ENCODE data around the gene TNFRSF9.
"Not testable (repeated sequence)": the region's sequence is repeated elsewhere in the genome, so short reads cannot be mapped to it uniquely, and the experiment has no call there.

The TNFRSF9 gene

DNA sequence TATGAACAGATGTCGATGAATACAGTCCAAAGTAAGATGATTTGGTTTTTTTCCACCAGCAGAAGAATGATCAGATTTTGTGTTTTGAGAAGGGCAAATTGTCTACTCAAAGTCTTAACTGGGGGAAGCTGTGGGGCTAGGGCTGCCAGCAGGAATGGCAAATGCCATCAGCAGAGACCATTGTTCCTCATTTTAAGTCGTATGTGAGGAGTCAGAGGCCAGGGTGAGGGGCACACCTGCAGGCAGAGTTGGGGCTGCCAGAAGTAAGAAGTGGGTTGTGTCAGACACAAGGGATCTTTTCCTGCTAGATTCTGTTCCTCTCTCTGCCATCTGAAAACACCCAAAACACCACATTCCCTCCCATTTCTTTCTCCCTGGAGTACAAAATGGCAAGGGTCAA lies 29.6 kb upstream of the TNFRSF9 start:
- DNase-seq (ENCODE audit: low spot score in 2 of 2) (no peak), ATAC-seq (replicated peaks; ENCODE audit: extremely low read depth, poor library complexity, severe bottlenecking) (no peak)
- Mint-ChIP-seq H3K36me3 (ENCODE audit: insufficient read depth) (peaks cover 67% of the 10 kb centered on the region), H3K9me3 (no peaks in the 10 kb centered on the region), H3K27me3 (no peaks in the 10 kb centered on the region), H3K4me1 (peaks cover 36% of the 10 kb centered on the region), H3K4me3 (no peak overlapping the region), H3K27ac (ENCODE audit: low read depth) (no peak overlapping the region)

DNA sequence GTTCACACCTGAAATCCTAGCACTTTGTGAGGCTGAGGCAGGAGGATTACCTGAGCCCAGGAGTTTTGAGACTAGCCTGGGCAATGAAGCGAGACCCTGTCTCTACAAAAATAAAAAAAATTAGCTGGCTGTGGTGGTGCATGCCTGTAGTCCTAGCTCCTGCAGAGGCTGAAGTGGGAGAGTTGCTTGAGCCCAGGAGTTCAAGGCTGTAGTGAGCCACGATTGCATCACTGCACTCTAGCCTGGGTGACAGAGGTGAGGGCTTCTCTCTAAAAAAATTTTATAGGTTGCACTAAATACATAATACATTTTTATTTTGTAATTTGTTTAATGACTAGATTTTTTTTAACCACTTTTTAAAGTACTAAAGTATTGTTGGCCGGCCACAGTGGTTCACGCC lies 27.0 kb upstream of the TNFRSF9 start:
- ATAC-seq (replicated peaks; ENCODE audit: extremely low read depth, poor library complexity, severe bottlenecking) (no peak), DNase-seq (ENCODE audit: low spot score in 2 of 2) (no peak)
- Mint-ChIP-seq H3K4me1 (peaks cover 50% of the 10 kb centered on the region), H3K4me3 (no peak overlapping the region), H3K36me3 (ENCODE audit: insufficient read depth) (peaks cover 77% of the 10 kb centered on the region), H3K27ac (ENCODE audit: low read depth) (peak overlapping the region; percentile 59), H3K27me3 (no peaks in the 10 kb centered on the region), H3K9me3 (no peaks in the 10 kb centered on the region)

DNA sequence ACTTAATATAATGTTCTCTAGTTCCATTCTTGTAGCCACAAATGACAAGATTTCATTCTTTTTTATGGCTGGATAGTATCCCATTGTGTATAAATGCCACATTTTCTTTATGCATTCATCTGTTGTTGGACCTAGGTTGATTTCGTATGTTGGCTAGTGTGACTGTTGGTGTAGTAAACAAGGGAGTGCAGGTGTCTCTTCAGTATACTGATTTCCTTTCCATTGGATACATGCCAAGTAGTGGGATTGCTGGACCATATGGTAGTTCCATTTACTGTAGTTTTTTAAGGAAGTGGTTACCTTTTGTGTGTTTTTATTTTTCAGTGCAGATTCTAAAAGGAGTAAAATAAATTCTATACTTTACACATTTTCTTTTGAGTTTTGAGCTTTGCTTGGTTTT lies 26.6 kb upstream of the TNFRSF9 start:
- no peak for ATAC-seq (replicated peaks; ENCODE audit: extremely low read depth, poor library complexity, severe bottlenecking)
- H3K4me3 Mint-ChIP-seq: peak overlapping the region; percentile 17
- DNase-seq (ENCODE audit: low spot score in 2 of 2): no peak
- peaks cover 76% of the 10 kb centered on the region for H3K36me3 Mint-ChIP-seq (ENCODE audit: insufficient read depth)
- H3K4me1 Mint-ChIP-seq: peaks cover 53% of the 10 kb centered on the region
- no peaks in the 10 kb centered on the region for H3K9me3 Mint-ChIP-seq
- peak overlapping the region; percentile 59 for H3K27ac Mint-ChIP-seq (ENCODE audit: low read depth)
- H3K27me3 Mint-ChIP-seq: no peaks in the 10 kb centered on the region

DNA sequence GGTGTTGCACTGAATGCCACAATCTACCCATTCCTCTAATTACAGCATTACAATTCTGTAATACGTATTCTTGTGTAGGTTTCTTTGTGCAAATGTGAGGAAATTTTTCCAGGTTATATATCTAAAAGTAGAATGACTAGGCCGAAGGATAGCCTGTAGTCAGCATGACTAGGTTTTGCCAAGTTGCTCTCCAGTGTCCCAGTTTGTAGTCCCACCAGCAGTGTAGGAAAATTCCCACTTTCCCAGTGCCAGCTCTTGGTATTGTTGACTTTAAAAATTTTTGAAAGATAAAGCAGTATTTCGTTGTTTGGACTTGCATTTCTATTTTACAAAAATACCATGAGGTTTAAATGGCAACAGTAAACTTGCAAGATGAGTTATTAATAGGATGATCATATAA lies 23.8 kb upstream of the TNFRSF9 start:
- Mint-ChIP-seq H3K27me3 (no peaks in the 10 kb centered on the region), H3K36me3 (ENCODE audit: insufficient read depth) (peaks cover 67% of the 10 kb centered on the region), H3K4me1 (peaks cover 67% of the 10 kb centered on the region), H3K27ac (ENCODE audit: low read depth) (peak overlapping the region; percentile 99), H3K4me3 (no peak overlapping the region), H3K9me3 (no peaks in the 10 kb centered on the region)
- ATAC-seq (replicated peaks; ENCODE audit: extremely low read depth, poor library complexity, severe bottlenecking) (no peak), DNase-seq (ENCODE audit: low spot score in 2 of 2) (no peak)

DNA sequence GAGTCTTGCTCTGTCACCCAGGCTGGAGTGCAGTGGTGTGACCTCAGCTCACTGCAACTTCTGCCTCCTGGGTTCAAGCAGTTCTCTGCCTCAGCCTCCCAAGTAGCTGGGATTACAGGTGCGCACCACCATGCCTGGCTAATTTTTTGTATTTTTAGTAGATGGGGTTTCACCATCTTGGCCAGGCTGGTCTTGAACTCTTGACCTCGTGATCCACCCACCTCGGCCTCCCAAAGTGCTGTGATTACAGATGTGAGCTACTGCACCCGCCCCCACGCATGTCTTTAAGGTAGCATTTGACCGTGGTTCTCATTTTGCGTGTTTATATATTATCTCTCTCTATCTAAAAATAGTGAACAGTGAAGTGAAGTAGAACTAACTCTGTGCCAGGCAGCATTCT lies 23.2 kb upstream of the TNFRSF9 start:
- H3K9me3 Mint-ChIP-seq; DNase-seq (ENCODE audit: low spot score in 2 of 2); H3K27me3 Mint-ChIP-seq; ATAC-seq (replicated peaks; ENCODE audit: extremely low read depth, poor library complexity, severe bottlenecking): not testable (repeated sequence)
- Mint-ChIP-seq H3K27ac (ENCODE audit: low read depth) (peak overlapping the region; percentile 99), H3K4me1 (peaks cover 67% of the 10 kb centered on the region), H3K4me3 (peak overlapping the region; percentile 93), H3K36me3 (ENCODE audit: insufficient read depth) (peaks cover 61% of the 10 kb centered on the region)

DNA sequence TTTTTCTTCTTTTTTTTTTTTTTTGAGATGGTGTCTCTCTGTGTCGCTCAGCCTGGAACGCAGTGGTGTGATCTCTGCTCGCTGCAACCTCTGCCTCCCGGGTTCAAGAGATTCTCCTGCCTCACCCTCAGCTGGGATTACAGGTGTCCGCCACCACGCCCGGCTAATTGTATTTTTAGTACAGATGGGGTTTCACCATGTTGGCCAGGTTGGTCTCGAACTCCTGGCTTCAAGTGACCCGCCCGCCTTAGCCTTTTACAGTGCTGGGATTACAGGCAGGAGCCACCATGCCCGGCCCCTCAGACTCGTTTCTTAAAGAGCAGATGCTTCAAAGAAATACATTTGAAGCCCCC lies 22.7 kb upstream of the TNFRSF9 start:
- H3K4me1 Mint-ChIP-seq: peaks cover 67% of the 10 kb centered on the region
- DNase-seq (ENCODE audit: low spot score in 2 of 2); H3K9me3 Mint-ChIP-seq; ATAC-seq (replicated peaks; ENCODE audit: extremely low read depth, poor library complexity, severe bottlenecking); H3K27me3 Mint-ChIP-seq: not testable (repeated sequence)
- peak overlapping the region; percentile 99 for H3K27ac Mint-ChIP-seq (ENCODE audit: low read depth)
- H3K4me3 Mint-ChIP-seq: peak overlapping the region; percentile 93
- H3K36me3 Mint-ChIP-seq (ENCODE audit: insufficient read depth): peaks cover 56% of the 10 kb centered on the region

DNA sequence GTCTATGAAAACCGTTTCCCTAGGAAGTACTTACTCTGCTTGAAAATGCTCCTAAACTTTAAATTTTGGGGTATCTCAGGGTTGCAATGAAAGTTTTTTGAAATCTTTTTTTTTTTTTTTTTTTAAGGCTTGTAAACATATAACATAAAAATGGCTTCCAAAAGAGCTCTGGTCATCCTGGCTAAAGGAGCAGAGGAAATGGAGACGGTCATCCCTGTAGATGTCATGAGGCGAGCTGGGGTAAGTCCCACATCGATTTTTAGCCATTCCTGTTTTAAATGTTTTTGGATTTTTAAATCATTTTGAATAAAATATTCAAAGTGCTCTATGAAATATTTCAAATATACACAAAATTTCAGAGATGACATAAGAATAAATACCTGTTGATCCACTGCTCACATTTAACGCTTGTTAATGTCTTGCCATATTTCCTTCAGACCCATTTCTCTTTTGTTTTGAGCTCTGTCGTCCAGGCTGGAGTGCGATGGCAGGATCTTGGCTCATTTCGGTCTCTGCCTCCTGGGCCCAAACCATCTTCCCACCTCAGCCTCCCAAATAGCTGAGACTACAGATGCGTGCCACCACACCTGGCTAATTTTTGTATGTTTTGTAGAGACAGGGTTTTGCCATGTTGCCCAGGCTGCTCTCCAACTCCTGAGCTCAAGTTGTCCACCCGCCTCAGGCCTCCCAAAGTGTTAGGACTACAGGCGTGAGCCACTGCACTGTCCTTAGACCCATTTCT lies 22.2 kb upstream of the TNFRSF9 start:
- peaks cover 53% of the 10 kb centered on the region for H3K36me3 Mint-ChIP-seq (ENCODE audit: insufficient read depth)

DNA sequence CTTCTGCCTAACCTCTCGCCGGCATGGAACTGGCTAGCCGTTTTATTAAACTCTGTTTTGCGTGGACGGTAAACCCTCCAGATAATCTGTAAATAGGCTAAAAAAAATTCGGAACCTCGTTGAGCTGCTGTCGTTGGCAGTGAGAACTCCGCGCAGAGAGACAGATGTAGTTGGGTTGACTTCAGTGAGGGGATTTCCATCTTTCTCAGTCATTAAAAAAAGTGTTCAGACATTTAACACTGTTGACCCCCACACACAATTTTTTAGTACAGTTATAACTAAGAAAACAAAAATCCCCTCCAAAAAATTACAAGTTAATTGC lies 21.3 kb upstream of the TNFRSF9 start:
- Mint-ChIP-seq H3K4me1 (peaks cover 65% of the 10 kb centered on the region), H3K27ac (ENCODE audit: low read depth) (peak overlapping the region; percentile 99), H3K27me3 (no peaks in the 10 kb centered on the region), H3K9me3 (no peaks in the 10 kb centered on the region), H3K4me3 (peak overlapping the region; percentile 93), H3K36me3 (ENCODE audit: insufficient read depth) (peaks cover 47% of the 10 kb centered on the region)
- ATAC-seq (replicated peaks; ENCODE audit: extremely low read depth, poor library complexity, severe bottlenecking) (peak; percentile 45), DNase-seq (ENCODE audit: low spot score in 2 of 2) (peak in 1 of 2 donors; percentile 54)

More for the DNA sequence above, 22.2 kb upstream of the TNFRSF9 start:
- ATAC-seq (replicated peaks; ENCODE audit: extremely low read depth, poor library complexity, severe bottlenecking): no peak
- no peak for DNase-seq (ENCODE audit: low spot score in 2 of 2)
- Mint-ChIP-seq H3K9me3 (no peaks in the 10 kb centered on the region), H3K4me3 (peak overlapping the region; percentile 93), H3K27ac (ENCODE audit: low read depth) (peak overlapping the region; percentile 99), H3K4me1 (peaks cover 67% of the 10 kb centered on the region), H3K27me3 (no peaks in the 10 kb centered on the region)

DNA sequence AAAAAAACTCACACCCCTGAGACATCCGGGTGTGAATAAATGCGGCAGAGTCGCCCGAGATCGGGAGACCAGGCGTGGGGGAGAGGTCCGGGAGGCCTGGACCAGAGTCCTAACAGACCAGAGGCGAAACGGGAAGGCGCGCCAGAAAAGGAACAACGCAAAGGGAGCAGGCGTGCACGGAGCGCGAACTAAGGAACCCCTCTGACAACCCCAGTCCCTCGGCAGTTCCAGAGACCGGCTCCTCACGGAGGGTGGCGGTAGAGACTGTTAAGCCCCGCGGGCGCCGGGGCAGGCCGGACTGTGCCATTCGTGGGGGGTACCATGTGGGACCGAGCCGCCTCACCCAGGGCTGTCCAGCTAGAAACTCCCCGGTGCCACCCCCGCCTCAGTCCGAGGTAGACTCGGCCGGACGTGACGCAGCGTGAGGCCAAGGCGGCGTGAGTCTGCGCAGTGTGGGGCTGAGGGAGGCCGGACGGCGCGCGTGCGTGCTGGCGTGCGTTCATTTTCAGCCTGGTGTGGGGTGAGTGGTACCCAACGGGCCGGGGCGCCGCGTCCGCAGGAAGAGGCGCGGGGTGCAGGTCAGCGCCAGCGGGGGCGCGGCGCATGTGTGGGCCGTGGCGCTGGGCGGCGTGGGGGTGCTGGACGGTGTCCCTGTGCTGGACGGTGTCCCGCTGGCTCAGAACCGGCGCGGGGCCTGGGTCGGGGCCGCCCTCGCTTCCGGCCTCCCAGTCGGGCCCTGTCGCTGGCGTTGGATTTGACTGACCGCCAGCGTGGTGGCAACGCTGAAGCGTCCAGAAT lies 20.8 kb upstream of the TNFRSF9 start, which contains the start of gene PARK7:
Gene PARK7, plus strand, starts transcription at position 496 of the 798 bp plus-strand sequence. CDS start 1,075 bp downstream, outside the sequence.
- Mint-ChIP-seq H3K9me3 (no peaks in the 10 kb centered on the region), H3K27me3 (no peaks in the 10 kb centered on the region), H3K4me3 (peak within 1 kb of the TSS; percentile 93), H3K4me1 (peaks cover 63% of the 10 kb centered on the region), H3K27ac (ENCODE audit: low read depth) (peak within 1 kb of the TSS; percentile 99), H3K36me3 (ENCODE audit: insufficient read depth) (peaks cover 42% of the 10 kb centered on the region)
- DNase-seq (ENCODE audit: low spot score in 2 of 2) (peak; percentile 98 to 100), ATAC-seq (replicated peaks; ENCODE audit: extremely low read depth, poor library complexity, severe bottlenecking) (peak; percentile 96)

DNA sequence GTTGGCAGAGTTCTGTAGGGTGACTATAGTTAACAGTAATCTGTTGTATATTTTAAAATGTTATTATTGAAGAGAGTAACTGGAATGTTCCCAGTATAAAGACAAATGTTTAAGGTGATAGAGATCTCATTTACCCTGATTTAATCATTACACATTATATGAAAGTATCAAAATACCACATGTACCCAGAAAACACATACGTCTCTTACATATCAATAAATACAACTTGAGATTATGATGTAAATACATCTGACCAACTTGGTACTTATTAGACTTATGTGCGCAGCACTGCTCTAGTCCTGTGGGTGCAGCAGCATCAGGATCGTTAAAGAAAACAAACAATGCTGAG lies 20.2 kb upstream of the TNFRSF9 start:
- Mint-ChIP-seq H3K27me3 (no peaks in the 10 kb centered on the region), H3K27ac (ENCODE audit: low read depth) (peak overlapping the region; percentile 99), H3K36me3 (ENCODE audit: insufficient read depth) (peaks cover 36% of the 10 kb centered on the region), H3K9me3 (no peaks in the 10 kb centered on the region), H3K4me3 (peak overlapping the region; percentile 93), H3K4me1 (peaks cover 64% of the 10 kb centered on the region)
- ATAC-seq (replicated peaks; ENCODE audit: extremely low read depth, poor library complexity, severe bottlenecking) (peak; percentile 45), DNase-seq (ENCODE audit: low spot score in 2 of 2) (no peak)

DNA sequence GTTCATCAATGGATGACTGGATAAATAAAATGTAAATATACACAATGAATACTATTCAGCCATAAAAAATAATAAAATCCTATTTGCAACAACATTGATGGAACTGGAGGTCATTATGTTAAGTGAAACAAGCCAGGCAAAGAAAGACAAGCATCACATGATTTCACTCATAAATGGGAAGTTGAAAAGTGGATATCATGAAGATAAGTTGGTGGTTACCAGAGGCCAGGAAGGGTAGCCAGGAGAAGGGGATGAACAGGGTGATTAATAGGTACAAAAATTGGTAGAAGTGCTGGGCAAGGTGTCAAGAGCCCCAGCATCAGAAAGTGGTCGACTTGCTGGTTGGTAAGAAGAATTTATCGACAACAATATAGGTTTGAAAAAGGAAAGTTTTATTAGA lies 19.5 kb upstream of the TNFRSF9 start:
- H3K4me3 Mint-ChIP-seq: peak overlapping the region; percentile 93
- no peaks in the 10 kb centered on the region for H3K9me3 Mint-ChIP-seq
- H3K36me3 Mint-ChIP-seq (ENCODE audit: insufficient read depth): peaks cover 32% of the 10 kb centered on the region
- no peaks in the 10 kb centered on the region for H3K27me3 Mint-ChIP-seq
- no peak for ATAC-seq (replicated peaks; ENCODE audit: extremely low read depth, poor library complexity, severe bottlenecking)
- H3K27ac Mint-ChIP-seq (ENCODE audit: low read depth): peak overlapping the region; percentile 99
- H3K4me1 Mint-ChIP-seq: peaks cover 64% of the 10 kb centered on the region
- DNase-seq (ENCODE audit: low spot score in 2 of 2): no peak

DNA sequence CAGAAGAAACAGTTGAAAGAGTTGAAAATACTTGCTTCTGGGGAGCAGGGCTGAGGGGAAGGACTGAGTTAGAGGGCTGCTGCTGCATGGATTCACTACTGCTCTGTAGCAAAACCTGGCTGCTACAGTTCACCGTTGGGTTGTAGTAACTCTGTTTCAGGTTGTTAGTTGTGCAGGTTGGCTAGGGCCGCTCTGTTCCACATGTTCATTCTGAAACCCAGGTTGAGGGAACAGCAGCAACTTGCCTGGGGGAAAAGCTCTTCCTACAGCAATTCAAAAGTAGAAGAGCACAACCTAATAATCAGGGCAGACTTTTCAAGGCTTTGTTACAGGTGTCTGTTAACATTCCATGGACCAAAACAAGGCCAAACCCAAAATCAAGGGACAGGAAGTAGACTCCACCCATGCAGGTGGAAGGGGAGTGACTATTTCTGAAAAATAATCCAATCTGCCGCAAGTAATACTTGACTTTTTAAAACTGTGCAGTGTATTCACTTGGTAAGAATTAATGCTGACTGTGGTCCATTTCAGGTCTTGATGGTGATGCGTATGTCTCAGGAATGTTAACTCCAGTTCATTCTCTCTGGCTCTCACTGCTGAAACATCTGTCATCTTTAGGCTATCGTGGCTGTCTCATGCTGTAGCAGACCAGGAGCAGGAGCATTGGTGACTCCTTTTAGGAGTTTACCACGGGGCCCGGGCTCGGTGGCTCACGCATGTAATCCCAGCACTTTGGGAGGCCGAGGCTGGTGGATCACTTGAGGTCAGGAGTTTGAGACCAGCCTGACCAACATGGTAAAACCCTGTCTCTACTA lies 15.8 kb upstream of the TNFRSF9 start:
- Mint-ChIP-seq H3K9me3 (no peaks in the 10 kb centered on the region), H3K4me3 (peak overlapping the region; percentile 59), H3K36me3 (ENCODE audit: insufficient read depth) (peaks cover 7% of the 10 kb centered on the region), H3K27ac (ENCODE audit: low read depth) (peak overlapping the region; percentile 75), H3K4me1 (peaks cover 47% of the 10 kb centered on the region), H3K27me3 (no peaks in the 10 kb centered on the region)
- no peak for ATAC-seq (replicated peaks; ENCODE audit: extremely low read depth, poor library complexity, severe bottlenecking)
- no peak for DNase-seq (ENCODE audit: low spot score in 2 of 2)

Data from central memory CD8-positive, alpha-beta T cell (primary cell).